ENCODE data around the gene TMOD2.
A peak's percentile ranks its signal among the peaks of the same experiment; 100 is the strongest.

Gene TMOD2

GRCh38 chr15:51739061-51739712, 12.2 kb upstream of the TMOD2 start:
- TF ChIP-seq JUND (IDR thresholded peaks at IDR 0.05; ENCODE audit: low read depth): no peak
- in situ Hi-C loops (cut with HindIII; ENCODE audit: low pct_unique_long_range_greater_than_20kb, low sequenced_read_pairs): no loop called here
- no peak for DNase-seq (ENCODE audit: low read depth in 1 of 2, low spot score in 1 of 2)

DNA sequence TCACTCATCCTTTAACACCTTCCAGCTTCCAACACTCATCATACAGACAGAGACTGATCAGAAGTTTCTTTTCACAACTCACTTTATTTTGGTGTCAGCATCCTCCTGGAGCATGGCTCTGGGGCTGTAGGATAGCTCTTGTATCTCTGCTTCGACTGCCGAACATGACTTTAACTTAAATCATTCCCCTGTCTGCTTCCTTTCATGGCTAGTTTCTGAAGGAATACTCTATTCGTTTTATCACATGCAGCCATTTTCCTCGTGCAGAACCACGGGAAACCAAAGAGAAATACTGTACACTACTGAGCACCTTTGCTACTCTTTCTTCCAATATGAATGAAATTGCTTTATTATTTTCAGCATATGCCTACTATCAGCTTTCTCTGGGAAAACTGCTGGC, 2.1 kb upstream of the TMOD2 start:
- TF ChIP-seq JUND (IDR thresholded peaks at IDR 0.05; ENCODE audit: low read depth): no peak
- no peak for DNase-seq (ENCODE audit: low read depth in 1 of 2, low spot score in 1 of 2)
- in situ Hi-C loops (cut with HindIII; ENCODE audit: low pct_unique_long_range_greater_than_20kb, low sequenced_read_pairs): no loop called here

DNA sequence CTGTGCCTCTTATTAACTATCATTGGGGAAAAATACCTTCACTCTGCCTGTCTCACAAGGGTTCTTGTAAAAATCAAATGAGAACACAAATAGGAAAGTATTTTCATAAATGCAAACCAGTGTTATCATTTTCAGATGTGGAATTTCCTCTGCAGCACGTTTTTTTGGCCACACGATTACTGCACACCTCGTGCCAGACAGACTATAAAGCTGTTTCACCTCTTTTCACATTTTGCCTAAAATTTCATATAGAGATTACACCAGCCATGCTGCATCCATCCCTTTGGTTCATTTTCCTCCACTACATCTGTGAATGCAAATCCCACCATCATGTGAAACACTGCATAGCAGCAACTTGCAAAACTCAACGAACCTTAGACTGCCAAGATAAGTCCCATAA, 1.2 kb upstream of the TMOD2 start:
- DNase-seq (ENCODE audit: low read depth in 1 of 2, low spot score in 1 of 2): no peak
- in situ Hi-C loops (cut with HindIII; ENCODE audit: low pct_unique_long_range_greater_than_20kb, low sequenced_read_pairs): no loop called here
- no peak for TF ChIP-seq JUND (IDR thresholded peaks at IDR 0.05; ENCODE audit: low read depth)

DNA sequence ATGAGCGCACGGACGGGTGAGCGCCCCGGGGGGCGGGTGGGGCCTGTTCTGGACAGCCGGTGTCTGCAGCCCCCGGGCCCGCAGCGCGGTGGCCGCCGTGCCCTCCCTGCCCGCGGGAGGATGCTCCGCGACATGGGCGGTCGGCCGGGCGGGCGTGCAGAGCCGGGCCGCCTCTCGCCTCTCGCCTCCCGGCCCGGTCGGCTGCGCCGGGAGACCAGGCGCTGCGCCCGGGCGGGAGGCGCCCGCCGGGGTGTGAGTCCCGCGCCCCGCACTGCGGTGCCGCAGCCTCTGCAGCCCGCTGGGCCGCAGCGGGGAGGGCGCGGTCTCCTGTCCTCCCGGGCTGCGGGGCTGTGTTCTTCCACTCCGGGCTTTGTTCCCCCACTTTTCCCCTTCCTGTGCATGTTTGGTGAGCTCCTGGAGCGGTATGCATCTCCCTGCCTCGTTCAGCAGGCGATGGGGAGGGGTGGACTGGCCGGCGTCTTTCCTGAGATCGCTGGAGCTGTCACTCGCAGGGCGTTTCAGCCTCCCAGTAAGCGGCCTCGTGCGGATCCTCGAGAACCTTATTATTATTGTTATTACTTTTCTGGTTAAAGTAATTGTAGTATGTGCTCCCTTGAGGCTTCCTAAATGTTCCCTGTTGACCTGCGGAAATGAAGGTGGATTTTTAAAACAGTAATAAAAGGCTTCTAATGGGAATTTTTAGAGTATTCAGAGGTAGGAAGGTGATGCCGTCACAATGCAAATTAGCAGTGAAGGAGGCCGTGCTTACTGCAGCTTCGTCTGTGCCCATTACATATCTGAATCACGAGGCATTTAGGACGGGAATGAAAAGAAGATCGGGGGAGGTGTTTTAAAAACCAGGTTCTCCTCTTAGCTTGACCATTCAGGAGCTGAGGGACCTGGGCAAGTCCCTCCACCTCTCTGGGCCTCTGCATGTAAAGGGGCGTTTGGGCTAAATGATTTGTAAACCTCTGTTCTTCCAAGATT, 593 bp downstream of the TMOD2 start:
- in situ Hi-C loops (cut with HindIII; ENCODE audit: low pct_unique_long_range_greater_than_20kb, low sequenced_read_pairs): no loop called here
- peak; percentile 30 to 58 for DNase-seq (ENCODE audit: low read depth in 1 of 2, low spot score in 1 of 2)
- TF ChIP-seq JUND (IDR thresholded peaks at IDR 0.05; ENCODE audit: low read depth): no peak

DNA sequence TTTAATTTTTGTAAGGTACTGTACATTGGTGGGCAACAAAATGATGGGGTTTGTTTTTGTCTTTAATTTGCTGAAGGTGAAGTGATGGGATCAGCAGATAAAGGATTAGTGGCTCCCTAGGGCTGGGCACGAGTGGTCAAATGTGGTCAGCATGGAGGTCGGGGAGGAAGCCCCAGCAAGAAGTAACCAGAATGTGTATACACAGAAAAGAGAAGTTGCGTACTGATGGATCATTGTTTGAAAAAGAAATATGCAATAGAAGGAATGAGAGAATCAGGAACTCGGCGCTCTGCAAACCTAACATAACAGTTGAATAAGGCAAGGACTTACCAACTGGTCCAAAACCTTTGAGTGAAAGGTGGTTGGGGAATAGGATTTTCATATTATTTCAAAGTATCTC, 1.5 kb downstream of the TMOD2 start:
- no peak for TF ChIP-seq JUND (IDR thresholded peaks at IDR 0.05; ENCODE audit: low read depth)
- no peak for DNase-seq (ENCODE audit: low read depth in 1 of 2, low spot score in 1 of 2)
- in situ Hi-C loops (cut with HindIII; ENCODE audit: low pct_unique_long_range_greater_than_20kb, low sequenced_read_pairs): no loop called here

GRCh38 chr15:51754267-51754666, 2.9 kb downstream of the TMOD2 start:
- in situ Hi-C loops (cut with HindIII; ENCODE audit: low pct_unique_long_range_greater_than_20kb, low sequenced_read_pairs): no loop called here
- no peak for TF ChIP-seq JUND (IDR thresholded peaks at IDR 0.05; ENCODE audit: low read depth)
- DNase-seq (ENCODE audit: low read depth in 1 of 2, low spot score in 1 of 2): no peak

- TF ChIP-seq JUND (IDR thresholded peaks at IDR 0.05; ENCODE audit: low read depth): no peak
- in situ Hi-C loops (cut with HindIII; ENCODE audit: low pct_unique_long_range_greater_than_20kb, low sequenced_read_pairs): no loop called here
- DNase-seq (ENCODE audit: low read depth in 1 of 2, low spot score in 1 of 2): no peak
Observed at GRCh38 chr15:51755790-51756189, 4.4 kb downstream of the TMOD2 start.

- no peak for TF ChIP-seq JUND (IDR thresholded peaks at IDR 0.05; ENCODE audit: low read depth)
- no peak for DNase-seq (ENCODE audit: low read depth in 1 of 2, low spot score in 1 of 2)
- in situ Hi-C loops (cut with HindIII; ENCODE audit: low pct_unique_long_range_greater_than_20kb, low sequenced_read_pairs): no loop called here
Observed at GRCh38 chr15:51756482-51756881, 5.1 kb downstream of the TMOD2 start.

DNA sequence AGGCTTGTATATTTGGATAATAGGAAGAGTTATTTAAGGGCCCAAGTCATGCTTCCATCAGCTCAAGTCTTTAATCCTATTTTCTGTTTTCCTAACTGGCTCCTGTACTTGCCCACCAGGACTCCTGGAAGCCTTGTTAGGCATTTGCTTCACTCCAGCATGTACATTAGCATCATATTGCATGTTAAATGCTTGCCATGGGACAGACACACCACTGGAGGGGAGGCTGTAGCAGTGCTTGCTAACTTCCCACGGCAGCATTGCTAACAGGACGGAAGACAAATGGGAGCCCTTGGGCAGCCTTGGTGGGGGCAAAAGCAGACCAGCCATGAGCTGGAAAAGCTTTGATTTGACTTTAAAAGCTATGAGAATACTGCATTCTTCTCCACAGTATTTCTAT, 6.1 kb downstream of the TMOD2 start:
- no peak for TF ChIP-seq JUND (IDR thresholded peaks at IDR 0.05; ENCODE audit: low read depth)
- in situ Hi-C loops (cut with HindIII; ENCODE audit: low pct_unique_long_range_greater_than_20kb, low sequenced_read_pairs): no loop called here
- DNase-seq (ENCODE audit: low read depth in 1 of 2, low spot score in 1 of 2): no peak

DNA sequence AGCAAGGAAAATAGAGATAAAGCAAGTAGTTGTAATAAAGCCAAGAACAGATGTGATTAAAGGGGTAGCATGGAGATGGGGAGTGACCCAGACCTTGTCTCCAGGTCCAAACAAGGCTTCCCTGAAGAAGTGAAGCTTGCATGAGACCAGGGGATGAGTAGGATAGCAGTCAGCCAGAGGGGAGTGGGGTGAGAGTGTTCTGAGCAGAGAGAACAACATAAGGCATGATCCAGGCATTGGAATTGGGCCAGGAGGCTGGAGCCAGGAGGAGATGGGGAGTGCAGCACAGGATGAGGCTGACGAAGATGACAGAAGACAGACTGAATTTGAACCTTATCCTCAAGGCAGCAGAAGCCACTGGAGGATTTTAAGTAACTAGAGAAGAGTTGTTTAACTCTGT, 7.2 kb downstream of the TMOD2 start:
- DNase-seq (ENCODE audit: low read depth in 1 of 2, low spot score in 1 of 2): no peak
- in situ Hi-C loops (cut with HindIII; ENCODE audit: low pct_unique_long_range_greater_than_20kb, low sequenced_read_pairs): no loop called here
- no peak for TF ChIP-seq JUND (IDR thresholded peaks at IDR 0.05; ENCODE audit: low read depth)

DNA sequence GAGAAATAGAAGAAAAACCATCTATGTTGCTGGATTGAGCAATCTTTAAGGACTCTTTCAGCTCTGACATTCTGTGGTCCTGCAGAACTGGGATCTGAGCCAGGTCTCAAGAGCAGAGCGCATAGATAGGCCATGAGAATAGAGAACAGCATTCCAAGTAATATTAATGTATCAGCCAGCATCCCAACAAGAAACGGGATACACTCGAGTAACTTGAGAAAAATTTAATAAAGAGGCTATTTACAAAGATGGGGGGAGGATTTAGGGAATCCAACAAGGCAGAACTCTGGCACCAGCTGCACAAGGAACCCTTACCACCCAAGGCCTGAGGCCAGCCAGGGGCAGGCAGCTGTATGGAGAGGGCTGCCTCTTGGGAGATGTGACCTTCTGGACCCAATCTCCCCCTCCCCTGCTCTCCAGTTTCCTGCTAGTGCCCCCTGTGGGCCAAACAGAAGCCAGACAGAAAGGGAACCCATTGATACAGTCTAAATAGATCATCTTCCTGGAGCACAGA, 8.2 kb downstream of the TMOD2 start:
- TF ChIP-seq JUND (IDR thresholded peaks at IDR 0.05; ENCODE audit: low read depth): no peak
- no peak for DNase-seq (ENCODE audit: low read depth in 1 of 2, low spot score in 1 of 2)
- in situ Hi-C loops (cut with HindIII; ENCODE audit: low pct_unique_long_range_greater_than_20kb, low sequenced_read_pairs): no loop called here

- TF ChIP-seq JUND (IDR thresholded peaks at IDR 0.05; ENCODE audit: low read depth): no peak
- no peak for DNase-seq (ENCODE audit: low read depth in 1 of 2, low spot score in 1 of 2)
- in situ Hi-C loops (cut with HindIII; ENCODE audit: low pct_unique_long_range_greater_than_20kb, low sequenced_read_pairs): no loop called here
Observed at GRCh38 chr15:51760805-51761204, 9.4 kb downstream of the TMOD2 start.

- no peak for DNase-seq (ENCODE audit: low read depth in 1 of 2, low spot score in 1 of 2)
- no peak for TF ChIP-seq JUND (IDR thresholded peaks at IDR 0.05; ENCODE audit: low read depth)
- in situ Hi-C loops (cut with HindIII; ENCODE audit: low pct_unique_long_range_greater_than_20kb, low sequenced_read_pairs): no loop called here
Observed at GRCh38 chr15:51765751-51766150, 14.4 kb downstream of the TMOD2 start.
